HL-60 (cell line): ENCODE data around the gene MDGA2.

Experiments
- DNase-seq, 2 experiments: peaks; one replicate each; pipeline ENCODE4 v3.0.0-alpha.2; 2010 to 2020; ENCODE audit warnings: low read depth in 1 of 2, low spot score in 1 of 2
- H3K27ac ChIP-seq: fragments of 250-450 bp; sonication (Bioruptor Pico); replicated peaks from 2 replicates; pipeline ENCODE4 v1.5.1; 2020; ENCODE audit warnings: mild to moderate bottlenecking, moderate library complexity
- H3K27me3 ChIP-seq: fragments of 250-450 bp; sonication (Bioruptor Pico); 2 replicates; pipeline ENCODE4 v1.5.1; 2021; ENCODE audit warnings: mild to moderate bottlenecking, moderate library complexity; ENCODE audit not compliant: insufficient read depth, poor library complexity, severe bottlenecking
- H3K4me3 ChIP-seq: replicated peaks from 2 replicates; pipeline ENCODE4 v1.5.1; 2011; ENCODE audit warnings: mild to moderate bottlenecking, control low read depth, low read length; ENCODE audit not compliant: insufficient read depth
- GABPA ChIP-seq: IDR thresholded peaks from 2 replicates; pipeline ENCODE4 v1.6.1; 2012; ENCODE audit warnings: low read depth
- POLR2AphosphoS5 ChIP-seq: IDR thresholded peaks from 2 replicates; pipeline ENCODE4 v1.6.1; 2012; ENCODE audit warnings: low read depth
- SPI1 ChIP-seq: IDR thresholded peaks from 2 replicates; pipeline ENCODE4 v1.6.1; 2012; ENCODE audit warnings: low read depth, mild to moderate bottlenecking, borderline replicate concordance
- TF ChIP-seq, protein P1 (sequence below): IDR thresholded peaks from 2 replicates; pipeline ENCODE4 v1.6.1; 2012; ENCODE audit warnings: low read depth; ENCODE audit not compliant: insufficient replicate concordance
- TF ChIP-seq, protein P2 (sequence below): IDR thresholded peaks from one replicate; pipeline ENCODE4 v1.5.1; 2011; ENCODE audit warnings: low read length, control low read depth, inconsistent platforms; ENCODE audit not compliant: insufficient read depth

The MDGA2 gene

DNA sequence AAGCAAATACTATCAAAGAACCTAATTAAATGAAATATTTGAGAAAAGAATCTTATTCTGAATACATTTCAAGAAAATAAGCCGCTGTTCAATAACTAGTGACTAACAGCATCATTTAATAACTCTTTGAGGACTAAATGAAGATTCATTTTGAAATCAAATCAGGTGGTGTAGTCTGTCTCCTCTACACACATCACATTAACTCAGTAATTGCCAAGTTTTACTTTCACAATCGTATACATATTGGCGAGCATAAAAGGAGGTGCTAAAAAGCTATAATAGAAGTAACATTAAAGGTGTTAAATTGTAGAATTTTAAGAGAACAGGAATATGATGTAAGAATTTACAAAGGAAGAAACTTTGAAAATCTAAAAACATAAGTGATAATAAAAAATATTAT is 185.1 kb downstream of the MDGA2 start:
- Histone ChIP-seq H3K4me3 (no peak overlapping the region), H3K27ac (no peak overlapping the region), H3K27me3 (no peaks in the 10 kb centered on the region)
- TF ChIP-seq POLR2AphosphoS5 (no peak), GABPA (no peak), SPI1 (no peak)
- TF ChIP-seq, protein P1, sequence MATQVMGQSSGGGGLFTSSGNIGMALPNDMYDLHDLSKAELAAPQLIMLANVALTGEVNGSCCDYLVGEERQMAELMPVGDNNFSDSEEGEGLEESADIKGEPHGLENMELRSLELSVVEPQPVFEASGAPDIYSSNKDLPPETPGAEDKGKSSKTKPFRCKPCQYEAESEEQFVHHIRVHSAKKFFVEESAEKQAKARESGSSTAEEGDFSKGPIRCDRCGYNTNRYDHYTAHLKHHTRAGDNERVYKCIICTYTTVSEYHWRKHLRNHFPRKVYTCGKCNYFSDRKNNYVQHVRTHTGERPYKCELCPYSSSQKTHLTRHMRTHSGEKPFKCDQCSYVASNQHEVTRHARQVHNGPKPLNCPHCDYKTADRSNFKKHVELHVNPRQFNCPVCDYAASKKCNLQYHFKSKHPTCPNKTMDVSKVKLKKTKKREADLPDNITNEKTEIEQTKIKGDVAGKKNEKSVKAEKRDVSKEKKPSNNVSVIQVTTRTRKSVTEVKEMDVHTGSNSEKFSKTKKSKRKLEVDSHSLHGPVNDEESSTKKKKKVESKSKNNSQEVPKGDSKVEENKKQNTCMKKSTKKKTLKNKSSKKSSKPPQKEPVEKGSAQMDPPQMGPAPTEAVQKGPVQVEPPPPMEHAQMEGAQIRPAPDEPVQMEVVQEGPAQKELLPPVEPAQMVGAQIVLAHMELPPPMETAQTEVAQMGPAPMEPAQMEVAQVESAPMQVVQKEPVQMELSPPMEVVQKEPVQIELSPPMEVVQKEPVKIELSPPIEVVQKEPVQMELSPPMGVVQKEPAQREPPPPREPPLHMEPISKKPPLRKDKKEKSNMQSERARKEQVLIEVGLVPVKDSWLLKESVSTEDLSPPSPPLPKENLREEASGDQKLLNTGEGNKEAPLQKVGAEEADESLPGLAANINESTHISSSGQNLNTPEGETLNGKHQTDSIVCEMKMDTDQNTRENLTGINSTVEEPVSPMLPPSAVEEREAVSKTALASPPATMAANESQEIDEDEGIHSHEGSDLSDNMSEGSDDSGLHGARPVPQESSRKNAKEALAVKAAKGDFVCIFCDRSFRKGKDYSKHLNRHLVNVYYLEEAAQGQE: no peak
- TF ChIP-seq, protein P2, sequence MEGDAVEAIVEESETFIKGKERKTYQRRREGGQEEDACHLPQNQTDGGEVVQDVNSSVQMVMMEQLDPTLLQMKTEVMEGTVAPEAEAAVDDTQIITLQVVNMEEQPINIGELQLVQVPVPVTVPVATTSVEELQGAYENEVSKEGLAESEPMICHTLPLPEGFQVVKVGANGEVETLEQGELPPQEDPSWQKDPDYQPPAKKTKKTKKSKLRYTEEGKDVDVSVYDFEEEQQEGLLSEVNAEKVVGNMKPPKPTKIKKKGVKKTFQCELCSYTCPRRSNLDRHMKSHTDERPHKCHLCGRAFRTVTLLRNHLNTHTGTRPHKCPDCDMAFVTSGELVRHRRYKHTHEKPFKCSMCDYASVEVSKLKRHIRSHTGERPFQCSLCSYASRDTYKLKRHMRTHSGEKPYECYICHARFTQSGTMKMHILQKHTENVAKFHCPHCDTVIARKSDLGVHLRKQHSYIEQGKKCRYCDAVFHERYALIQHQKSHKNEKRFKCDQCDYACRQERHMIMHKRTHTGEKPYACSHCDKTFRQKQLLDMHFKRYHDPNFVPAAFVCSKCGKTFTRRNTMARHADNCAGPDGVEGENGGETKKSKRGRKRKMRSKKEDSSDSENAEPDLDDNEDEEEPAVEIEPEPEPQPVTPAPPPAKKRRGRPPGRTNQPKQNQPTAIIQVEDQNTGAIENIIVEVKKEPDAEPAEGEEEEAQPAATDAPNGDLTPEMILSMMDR: no peak
- no peak for DNase-seq

DNA sequence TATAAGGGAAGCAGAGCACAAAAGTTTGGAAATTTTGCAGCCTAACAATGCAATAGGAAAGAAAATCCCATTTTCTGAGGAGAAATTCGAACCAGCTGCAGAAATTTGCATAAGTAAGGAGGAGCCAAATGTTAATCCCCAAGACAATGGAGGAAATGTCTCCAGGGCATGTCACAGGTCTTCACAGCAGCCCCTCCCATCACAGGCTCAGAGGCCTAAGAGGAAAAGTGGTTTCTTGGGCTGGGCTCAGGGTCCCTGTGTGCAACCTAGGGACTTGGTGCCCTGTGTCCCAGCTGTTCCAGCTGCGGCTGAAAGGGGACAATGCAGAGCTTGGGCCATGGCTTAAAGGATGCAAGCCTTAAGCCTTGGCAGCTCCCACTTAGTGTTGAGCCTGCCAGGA is 190.0 kb downstream of the MDGA2 start:
- Histone ChIP-seq H3K4me3 (no peak overlapping the region), H3K27me3 (no peaks in the 10 kb centered on the region), H3K27ac (no peak overlapping the region)
- no peak for DNase-seq
- TF ChIP-seq SPI1 (no peak), GABPA (no peak), POLR2AphosphoS5 (no peak)
- TF ChIP-seq, protein P2: no peak
- TF ChIP-seq, protein P1: no peak

DNA sequence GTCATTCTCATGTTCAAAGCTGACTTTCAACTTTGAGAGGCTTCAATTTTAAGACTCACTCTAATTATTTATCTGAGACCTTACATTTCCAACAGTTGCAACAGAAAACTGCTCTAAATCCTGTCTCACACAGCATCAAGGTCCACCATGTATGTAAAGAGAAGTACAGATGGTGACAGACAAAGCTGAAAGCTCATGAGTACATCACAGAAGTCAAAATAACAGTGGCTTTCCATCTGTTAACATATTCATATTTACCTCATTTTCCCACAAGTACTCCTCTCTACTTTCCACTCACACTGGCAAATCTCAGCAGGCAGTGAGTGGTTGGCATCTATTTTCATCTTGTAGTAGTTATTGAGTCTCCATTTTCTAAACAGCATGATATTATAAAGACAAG is 192.0 kb downstream of the MDGA2 start:
- DNase-seq: no peak

More for the DNA sequence above, 192.0 kb downstream of the MDGA2 start:
- no peaks in the 10 kb centered on the region for H3K27me3 ChIP-seq
- H3K4me3 ChIP-seq: no peak overlapping the region
- TF ChIP-seq SPI1: no peak
- TF ChIP-seq, protein P2: no peak
- TF ChIP-seq POLR2AphosphoS5: no peak
- no peak for TF ChIP-seq GABPA
- TF ChIP-seq, protein P1: no peak
- no peak overlapping the region for H3K27ac ChIP-seq
